Smooth muscle cell (in vitro differentiated cells): ENCODE data around the gene BCL10. TPM values are rescaled to one million over a fixed set of nuclear protein-coding genes. Genes with fewer than 3 reads are reported as not detected.
"Not testable (repeated sequence)": the region's sequence is repeated elsewhere in the genome, so short reads cannot be mapped to it uniquely, and the experiment has no call there.

ENCODE experiments used
- DNase-seq: peaks from one replicate; lab custom pipeline; 2025; ENCODE audit not compliant: unreplicated experiment; lab: John Stamatoyannopoulos, UW
- H2AFZ ChIP-seq: fragments of 200-600 bp; sonication (generic); 2 replicates; pipeline ENCODE4 v1.6.0; 2016; ENCODE audit warnings: antibody characterized with exemption, low read depth, mild to moderate bottlenecking
- H3F3A ChIP-seq: fragments of 200-600 bp; sonication (generic); 2 replicates; pipeline ENCODE4 v1.6.0; 2017; ENCODE audit warnings: antibody characterized with exemption, low read depth
- H3K27ac ChIP-seq: fragments of 200-600 bp; sonication (generic); 2 replicates; pipeline ENCODE4 v1.5.1; 2016; ENCODE audit warnings: low read depth, mild to moderate bottlenecking
- H3K27me3 ChIP-seq: fragments of 200-600 bp; sonication (generic); 2 replicates; pipeline ENCODE4 v1.6.1; 2016; ENCODE audit warnings: low read depth, mild to moderate bottlenecking
- H3K36me3 ChIP-seq: fragments of 200-600 bp; sonication (generic); 2 replicates; pipeline ENCODE4 v1.5.1; 2016; ENCODE audit warnings: low read depth
- H3K4me1 ChIP-seq: fragments of 200-600 bp; sonication (generic); 2 replicates; pipeline ENCODE4 v1.5.1; 2016; ENCODE audit warnings: low read depth
- H3K4me2 ChIP-seq: fragments of 200-600 bp; sonication (generic); 2 replicates; pipeline ENCODE4 v1.6.0; 2016; ENCODE audit warnings: mild to moderate bottlenecking
- H3K4me3 ChIP-seq: fragments of 200-600 bp; sonication (generic); 2 replicates; pipeline ENCODE4 v1.5.1; 2016; ENCODE audit warnings: mild to moderate bottlenecking
- H3K79me2 ChIP-seq: fragments of 200-600 bp; sonication (generic); 2 replicates; pipeline ENCODE4 v1.6.0; 2016; ENCODE audit warnings: low read depth, mild to moderate bottlenecking
- H3K9ac ChIP-seq: fragments of 200-600 bp; sonication (generic); 2 replicates; pipeline ENCODE4 v1.6.0; 2016; ENCODE audit warnings: low read depth
- H3K9me3 ChIP-seq: fragments of 200-600 bp; sonication (generic); replicated peaks from 2 replicates; pipeline ENCODE4 v1.5.1; 2016; ENCODE audit warnings: low read depth
- H4K20me1 ChIP-seq: fragments of 200-600 bp; sonication (generic); 2 replicates; pipeline ENCODE4 v1.6.0; 2016; ENCODE audit warnings: low read depth
- CTCF ChIP-seq: fragments of 200-600 bp; sonication (generic); IDR thresholded peaks from 2 replicates; pipeline ENCODE4 v1.5.1; 2017; ENCODE audit warnings: borderline replicate concordance, mild to moderate bottlenecking, antibody characterized with exemption; ENCODE audit not compliant: insufficient read depth, poor library complexity, severe bottlenecking
- WGBS: methylation state at CpG from one replicate; pipeline ENCODE4 v1.1.7; 2016; ENCODE audit warnings: low lambda C conversion rate; 5-methylcytosine and 5-hydroxymethylcytosine counted together
- polyA plus RNA-seq: library from polyadenylated mRNA; unstranded; fragments of >200 nt; fragmentation: Nextera tagmentation; extraction: Ambion mirVana; gene quantifications from 2 replicates; pipeline ENCODE4 v1.2.1, GENCODE V29; 2016
- total RNA-seq: library from RNA; depleted of rRNA; stranded (reverse); fragments of >200 nt; gene quantifications from 2 replicates; pipeline ENCODE4 v1.2.3, GENCODE V29; 2014

The BCL10 gene
- total and polyA plus RNA-seq, 2 experiments from 2014 or later, result 21.4 to 34.3 TPM

DNA sequence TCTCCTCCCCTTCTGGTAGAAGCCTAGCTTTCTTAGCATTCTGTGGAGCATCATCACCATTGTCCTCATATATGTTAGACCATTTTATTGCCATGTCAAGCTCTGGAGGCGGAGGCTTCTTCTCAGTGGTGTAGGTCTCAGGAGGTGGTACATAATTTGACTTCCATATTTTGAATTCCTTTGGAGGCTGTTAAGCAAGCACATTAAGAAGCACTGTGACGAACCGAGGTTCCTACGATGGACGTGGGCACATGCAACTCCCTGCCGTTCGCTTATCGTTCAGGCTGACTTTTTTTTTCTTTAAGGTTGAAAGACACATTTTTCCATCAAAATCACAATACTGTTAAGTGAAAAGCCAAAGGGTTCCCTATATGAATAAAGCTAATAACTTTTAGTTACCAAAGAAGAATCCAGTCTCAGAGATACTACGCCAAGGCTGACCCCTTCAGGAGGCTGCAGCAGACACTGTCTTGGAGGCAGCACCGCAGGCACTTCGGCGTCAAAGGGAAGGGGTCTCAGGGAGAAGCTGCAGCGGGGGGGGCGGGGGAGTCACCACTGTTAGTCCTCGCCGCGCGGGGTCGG lies 17.8 kb downstream of the BCL10 start:
- H3K9ac ChIP-seq, result peak overlapping the region; percentile 98
- no peak for TF ChIP-seq CTCF
- peaks cover 37% of the 10 kb centered on the region for H3K79me2 ChIP-seq
- peaks cover 8% of the 10 kb centered on the region for H3K4me1 ChIP-seq
- H3F3A ChIP-seq, result no peaks in the 10 kb centered on the region
- peak overlapping the region; percentile 96 for H2AFZ ChIP-seq
- no peaks in the 10 kb centered on the region for H3K36me3 ChIP-seq
- peak overlapping the region; percentile 100 for H3K4me2 ChIP-seq
- peak overlapping the region; percentile 100 for H3K4me3 ChIP-seq
- peak overlapping the region; percentile 91 for H3K27ac ChIP-seq
- no peaks in the 10 kb centered on the region for H3K27me3 ChIP-seq
- DNase-seq, result no peak
- peaks cover 42% of the 10 kb centered on the region for H4K20me1 ChIP-seq
- H3K9me3 ChIP-seq, result no peaks in the 10 kb centered on the region
- 13% methylated on average over 16 of the region's 19 CpGs for WGBS

DNA sequence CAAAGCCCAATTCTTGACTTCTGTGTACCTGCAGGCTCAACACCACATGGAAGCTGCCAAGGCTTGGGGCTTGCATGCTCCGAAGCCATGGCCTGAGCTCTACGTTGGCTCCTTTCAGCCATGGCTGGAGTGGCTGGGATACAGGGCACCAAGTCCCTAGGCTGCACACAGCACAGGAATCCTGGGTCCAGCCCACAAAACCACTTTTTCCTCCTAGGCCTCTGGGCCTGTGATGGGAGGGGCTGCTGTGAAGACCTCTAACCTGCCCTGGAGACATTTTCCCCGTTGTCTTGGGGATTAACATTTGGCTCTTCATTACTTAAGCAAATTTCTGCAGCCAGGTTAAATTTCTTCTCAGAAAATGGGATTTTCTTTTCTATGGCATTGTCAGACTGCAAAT lies 27.4 kb downstream of the BCL10 start:
- not testable (repeated sequence) for H3K36me3 ChIP-seq, H3K9me3 ChIP-seq, H3K4me2 ChIP-seq, H3K9ac ChIP-seq, H3K4me3 ChIP-seq, H3K27me3 ChIP-seq, DNase-seq, H3K27ac ChIP-seq, H2AFZ ChIP-seq
- Histone ChIP-seq H4K20me1 (peaks cover 16% of the 10 kb centered on the region), H3K79me2 (peaks cover 16% of the 10 kb centered on the region), H3K4me1 (peaks cover 16% of the 10 kb centered on the region), H3F3A (peaks cover 23% of the 10 kb centered on the region)
- 76% methylated on average over 3 of the region's 3 CpGs for WGBS

GRCh38 chr1:85245891-85246290 lies 30.5 kb downstream of the BCL10 start:
- 23% methylated on average over 1 of the region's 1 CpG for WGBS
- Histone ChIP-seq H3K9me3 (no peaks in the 10 kb centered on the region), H3K27ac (peak overlapping the region; percentile 90), H4K20me1 (no peaks in the 10 kb centered on the region), H3F3A (peaks cover 24% of the 10 kb centered on the region), H3K4me3 (no peak overlapping the region), H3K4me1 (peaks cover 30% of the 10 kb centered on the region), H3K79me2 (no peaks in the 10 kb centered on the region), H3K36me3 (no peaks in the 10 kb centered on the region), H2AFZ (peak overlapping the region; percentile 5), H3K4me2 (peak overlapping the region; percentile 73), H3K27me3 (no peaks in the 10 kb centered on the region), H3K9ac (peak overlapping the region; percentile 14)
- no peak for TF ChIP-seq CTCF
- no peak for DNase-seq

- no peaks in the 10 kb centered on the region for H3K9me3 ChIP-seq
- no peaks in the 10 kb centered on the region for H3K27me3 ChIP-seq
- H3K27ac ChIP-seq, result peak overlapping the region; percentile 90
- TF ChIP-seq CTCF, result no peak
- H3F3A ChIP-seq, result peaks cover 26% of the 10 kb centered on the region
- H3K9ac ChIP-seq, result peak overlapping the region; percentile 14
- H3K4me1 ChIP-seq, result peaks cover 34% of the 10 kb centered on the region
- no peaks in the 10 kb centered on the region for H4K20me1 ChIP-seq
- H3K4me3 ChIP-seq, result no peak overlapping the region
- no peaks in the 10 kb centered on the region for H3K36me3 ChIP-seq
- peak overlapping the region; percentile 5 for H2AFZ ChIP-seq
- peak overlapping the region; percentile 73 for H3K4me2 ChIP-seq
- H3K79me2 ChIP-seq, result no peaks in the 10 kb centered on the region
- DNase-seq, result no peak
- WGBS, result 7% methylated on average over 1 of the region's 1 CpG
Observed at GRCh38 chr1:85245456-85245855, 31.0 kb downstream of the BCL10 start.
